Measurements from ENCODE around the gene SLC44A5. TPM values are rescaled to one million over a fixed set of nuclear protein-coding genes. Genes with fewer than 3 reads are reported as not detected.
"Not testable (repeated sequence)": the region's sequence is repeated elsewhere in the genome, so short reads cannot be mapped to it uniquely, and the experiment has no call there.

SLC44A5 gene
- total RNA-seq, 4 donors from 2014 or later: 0.25 to 0.37 (median 0.34) TPM

DNA sequence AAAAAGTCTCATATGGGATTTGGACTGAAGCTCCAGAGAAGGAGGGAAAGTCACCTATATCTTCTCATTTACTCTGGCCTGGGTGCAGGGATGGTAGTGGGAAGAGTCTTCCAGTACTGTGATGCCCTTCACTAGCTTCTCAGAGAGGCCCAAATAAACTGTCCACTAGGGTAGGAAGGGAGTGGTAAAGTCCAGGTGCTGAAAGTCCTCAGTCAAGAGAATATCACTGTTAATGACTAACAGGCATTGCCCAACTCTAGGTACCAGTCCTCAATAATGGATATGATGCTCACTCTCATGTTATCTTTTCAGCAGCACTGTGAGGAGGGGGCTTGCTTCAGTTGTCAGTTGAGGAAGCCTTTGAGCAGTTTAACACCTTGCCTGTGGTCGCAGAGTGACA, 412.8 kb downstream of the SLC44A5 start:
- DNase-seq (ENCODE audit: low spot score): no peak
- no peak for ATAC-seq (ENCODE audit: low FRiP score)
- TF ChIP-seq, protein P1, sequence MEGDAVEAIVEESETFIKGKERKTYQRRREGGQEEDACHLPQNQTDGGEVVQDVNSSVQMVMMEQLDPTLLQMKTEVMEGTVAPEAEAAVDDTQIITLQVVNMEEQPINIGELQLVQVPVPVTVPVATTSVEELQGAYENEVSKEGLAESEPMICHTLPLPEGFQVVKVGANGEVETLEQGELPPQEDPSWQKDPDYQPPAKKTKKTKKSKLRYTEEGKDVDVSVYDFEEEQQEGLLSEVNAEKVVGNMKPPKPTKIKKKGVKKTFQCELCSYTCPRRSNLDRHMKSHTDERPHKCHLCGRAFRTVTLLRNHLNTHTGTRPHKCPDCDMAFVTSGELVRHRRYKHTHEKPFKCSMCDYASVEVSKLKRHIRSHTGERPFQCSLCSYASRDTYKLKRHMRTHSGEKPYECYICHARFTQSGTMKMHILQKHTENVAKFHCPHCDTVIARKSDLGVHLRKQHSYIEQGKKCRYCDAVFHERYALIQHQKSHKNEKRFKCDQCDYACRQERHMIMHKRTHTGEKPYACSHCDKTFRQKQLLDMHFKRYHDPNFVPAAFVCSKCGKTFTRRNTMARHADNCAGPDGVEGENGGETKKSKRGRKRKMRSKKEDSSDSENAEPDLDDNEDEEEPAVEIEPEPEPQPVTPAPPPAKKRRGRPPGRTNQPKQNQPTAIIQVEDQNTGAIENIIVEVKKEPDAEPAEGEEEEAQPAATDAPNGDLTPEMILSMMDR (IDR thresholded peaks at IDR 0.05): no peak

DNA sequence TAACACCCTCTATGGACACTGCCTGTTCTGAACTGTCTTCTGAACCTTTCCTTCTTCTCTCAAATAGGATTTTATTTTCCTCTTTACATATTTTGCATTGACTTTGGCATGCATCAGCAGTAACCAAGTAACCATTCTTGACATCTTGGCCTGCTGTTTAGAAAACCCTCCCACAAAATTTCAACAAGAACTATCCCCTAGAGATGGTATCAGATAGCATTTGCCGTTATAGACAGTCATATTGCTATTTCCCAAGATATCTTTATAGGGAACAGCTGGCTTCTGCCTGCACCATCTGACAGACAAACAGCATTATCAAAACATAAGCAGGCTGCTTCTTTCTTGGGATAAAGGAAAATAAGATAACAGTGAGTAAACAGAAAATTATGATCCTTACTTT, 422.0 kb downstream of the SLC44A5 start:
- TF ChIP-seq, protein P1 (IDR thresholded peaks at IDR 0.05): no peak
- ATAC-seq (ENCODE audit: low FRiP score): no peak
- no peak for DNase-seq (ENCODE audit: low spot score)

DNA sequence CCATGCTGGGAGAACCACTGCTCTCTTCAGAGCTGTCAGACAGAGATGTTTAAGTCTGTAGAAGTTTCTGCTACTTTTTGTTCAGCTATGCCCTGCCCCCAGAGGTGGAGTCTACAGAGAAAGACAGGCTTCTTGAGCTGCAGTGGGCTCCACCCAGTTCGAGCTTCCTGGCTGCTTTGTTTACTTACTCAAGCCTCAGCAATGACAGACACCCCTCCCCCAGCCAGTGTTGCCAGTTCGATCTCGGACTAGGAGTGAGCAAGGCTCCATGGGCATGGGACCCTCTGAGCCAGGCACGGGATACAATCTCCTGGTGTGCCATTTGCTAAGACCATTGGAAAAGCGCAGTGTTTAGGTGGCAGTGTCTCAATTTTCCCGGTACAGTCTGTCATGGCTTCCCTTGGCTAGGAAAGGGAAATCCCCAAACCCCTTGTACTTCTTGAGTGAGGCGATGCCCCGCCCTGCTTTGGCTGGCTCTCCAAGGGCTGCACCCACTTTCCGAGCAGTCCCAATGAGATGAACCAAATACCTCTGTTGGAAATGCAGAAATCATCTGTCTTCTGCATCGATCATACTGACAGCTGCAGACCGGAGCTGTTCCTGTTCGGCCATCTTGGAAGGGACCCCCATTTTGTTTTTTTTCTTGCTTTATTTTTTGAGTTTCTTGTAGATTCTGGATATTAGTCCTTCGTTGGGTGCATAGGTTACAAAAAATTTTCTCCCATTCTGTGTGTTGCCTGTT, 429.5 kb downstream of the SLC44A5 start:
- ATAC-seq (ENCODE audit: low FRiP score); DNase-seq (ENCODE audit: low spot score): not testable (repeated sequence)

DNA sequence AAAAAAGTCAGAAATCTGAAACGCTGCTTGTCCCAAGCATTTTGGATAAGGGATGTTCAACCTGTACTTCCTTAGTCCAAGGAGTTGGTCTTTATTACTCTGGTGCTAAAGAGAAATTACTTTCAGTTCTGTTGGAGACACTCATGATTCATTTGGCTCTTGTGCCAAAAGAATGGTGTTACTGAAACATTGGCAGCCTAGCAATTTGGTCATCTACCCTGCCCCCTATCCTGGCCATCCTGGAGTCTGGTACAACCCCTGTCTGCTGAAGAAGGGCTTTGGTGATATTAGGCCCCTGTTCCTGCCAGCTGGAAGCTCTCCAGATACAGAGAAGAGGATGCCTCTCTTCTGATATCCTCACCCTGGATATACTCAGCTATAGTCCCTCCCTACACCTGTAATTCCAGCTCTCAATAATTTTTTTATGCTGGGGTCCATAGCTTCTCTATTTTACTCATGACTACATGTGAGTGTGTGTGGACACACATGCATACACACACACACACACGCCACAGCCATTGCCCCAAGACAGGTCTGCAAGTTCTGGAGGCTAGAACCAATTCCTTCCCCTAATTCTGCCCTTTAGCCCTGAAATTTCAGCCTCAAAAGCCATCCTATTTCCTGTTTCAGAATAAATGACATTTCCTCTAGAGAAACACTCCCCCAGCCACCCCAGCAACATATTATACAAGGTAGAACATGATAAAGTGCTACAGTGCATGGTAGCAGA, 436.7 kb downstream of the SLC44A5 start:
- no peak for ATAC-seq (ENCODE audit: low FRiP score)
- no peak for DNase-seq (ENCODE audit: low spot score)
- TF ChIP-seq, protein P1 (IDR thresholded peaks at IDR 0.05): no peak

DNA sequence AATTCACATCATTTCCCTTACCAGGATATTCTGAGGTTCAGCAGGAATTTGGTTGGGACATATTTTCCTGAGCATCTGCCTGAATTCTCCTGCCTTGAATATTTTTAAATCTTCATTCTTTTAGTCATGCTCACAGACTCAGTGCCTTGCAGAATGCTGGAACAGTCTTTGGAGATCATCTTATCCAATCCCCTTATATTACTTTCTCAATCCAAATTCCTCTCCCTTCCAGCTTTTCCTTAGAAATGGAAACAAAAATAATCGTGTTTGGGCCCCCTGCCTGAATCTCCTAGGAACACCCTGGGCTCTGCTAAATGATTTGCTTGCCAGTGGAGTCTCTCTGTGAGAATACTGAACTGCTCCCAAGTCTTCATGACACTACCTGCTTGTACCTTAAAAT, 438.4 kb downstream of the SLC44A5 start:
- ATAC-seq (ENCODE audit: low FRiP score) (no peak), DNase-seq (ENCODE audit: low spot score) (no peak)
- TF ChIP-seq, protein P1 (IDR thresholded peaks at IDR 0.05): no peak

DNA sequence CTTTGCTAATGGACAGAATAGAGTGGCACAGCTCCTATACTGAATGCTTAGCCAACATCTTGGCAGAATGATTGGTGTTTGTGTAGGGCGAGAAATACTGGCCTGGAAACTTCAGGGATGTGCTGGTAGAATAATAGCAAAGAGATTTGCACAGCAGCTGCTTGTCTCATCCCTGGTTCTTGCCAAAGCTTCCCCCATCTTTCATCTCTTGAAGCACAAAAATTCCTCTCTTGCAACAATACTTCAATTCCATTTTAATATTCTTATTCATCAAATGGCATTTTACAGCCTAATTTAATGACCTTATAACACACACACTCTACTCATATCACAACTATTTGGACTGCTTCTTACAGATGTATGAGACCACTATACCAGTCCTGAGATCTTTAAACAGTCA, 439.0 kb downstream of the SLC44A5 start:
- ATAC-seq (ENCODE audit: low FRiP score) (no peak), DNase-seq (ENCODE audit: low spot score) (no peak)

DNA sequence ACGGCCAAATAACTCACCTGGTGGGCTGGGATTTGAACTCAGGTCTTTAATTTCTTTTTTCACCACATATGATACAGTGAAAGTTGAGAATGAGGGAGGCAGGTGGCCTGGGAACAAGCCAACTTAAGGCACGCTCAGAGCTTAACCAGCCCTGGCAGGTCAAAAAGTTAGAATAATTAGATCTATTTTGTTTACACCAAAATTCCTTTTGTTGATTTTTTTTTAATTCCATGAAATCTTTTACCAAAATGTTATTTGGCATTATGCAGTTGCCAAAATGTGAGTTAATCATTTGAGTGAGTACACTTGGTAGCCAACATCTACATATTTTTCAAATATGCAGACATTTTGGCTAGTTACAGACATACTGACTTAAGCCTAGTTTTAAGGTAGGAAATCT, 439.9 kb downstream of the SLC44A5 start:
- TF ChIP-seq, protein P1 (IDR thresholded peaks at IDR 0.05): no peak
- DNase-seq (ENCODE audit: low spot score) (no peak), ATAC-seq (ENCODE audit: low FRiP score) (no peak)

More for the DNA sequence above, 439.0 kb downstream of the SLC44A5 start:
- TF ChIP-seq, protein P1 (IDR thresholded peaks at IDR 0.05): no peak

All from omental fat pad (tissue), 4 donors.